Measurements from ENCODE around the gene ASXL3.

- no peak for TF ChIP-seq RAD21 (IDR thresholded peaks at IDR 0.05; ENCODE audit: insufficient read depth, low read depth, low read length)
- TF ChIP-seq CHD2 (IDR thresholded peaks at IDR 0.05; ENCODE audit: borderline replicate concordance, low read depth, low read length) = no peak
- no peak for TF ChIP-seq RCOR1 (conservative IDR thresholded peaks at IDR 0.05; ENCODE audit: low read depth, low read length)
- TF ChIP-seq BHLHE40 (IDR thresholded peaks at IDR 0.05; ENCODE audit: borderline replicate concordance in 1 of 2, low read depth in 2 of 2, low read length in 1 of 2) = no peak
- no peak for TF ChIP-seq ASH2L (IDR thresholded peaks at IDR 0.05; ENCODE audit: borderline replicate concordance, low read depth)
Measured at GRCh38 chr18:33579349-33580215, 1.6 kb downstream of the ASXL3 start.

All from GM12878 (cell line).